COLO668 (cell line): Measurements from ENCODE around the gene NEO1.

ENCODE experiments used
- DNase-seq: peaks from one replicate; lab custom pipeline; 2025; ENCODE audit not compliant: unreplicated experiment; lab: John Stamatoyannopoulos, UW

Gene NEO1

GRCh38 chr15:73028031-73028430 is 24.2 kb upstream of the NEO1 start:
- no peak for DNase-seq

- no peak for DNase-seq
Measured at GRCh38 chr15:73028831-73029451, 23.3 kb upstream of the NEO1 start.

- DNase-seq = no peak
Measured at GRCh38 chr15:73030122-73030679, 22.1 kb upstream of the NEO1 start.

GRCh38 chr15:73031648-73032047 is 20.6 kb upstream of the NEO1 start:
- no peak for DNase-seq

GRCh38 chr15:73033611-73034010 is 18.7 kb upstream of the NEO1 start:
- no peak for DNase-seq

GRCh38 chr15:73034221-73034620 is 18.0 kb upstream of the NEO1 start:
- no peak for DNase-seq

GRCh38 chr15:73035221-73035620 is 17.0 kb upstream of the NEO1 start:
- DNase-seq = no peak

GRCh38 chr15:73038220-73038619 is 14.0 kb upstream of the NEO1 start:
- DNase-seq = no peak

- DNase-seq = no peak
Measured at GRCh38 chr15:73046073-73046472, 6.2 kb upstream of the NEO1 start.

- DNase-seq = no peak
Measured at GRCh38 chr15:73047882-73048281, 4.4 kb upstream of the NEO1 start.

GRCh38 chr15:73048624-73049295 is 3.5 kb upstream of the NEO1 start:
- no peak for DNase-seq

GRCh38 chr15:73049564-73050215 is 2.6 kb upstream of the NEO1 start:
- no peak for DNase-seq

GRCh38 chr15:73050561-73051295 is 1.5 kb upstream of the NEO1 start:
- DNase-seq = no peak

- DNase-seq = peak; percentile 50
Measured at GRCh38 chr15:73051391-73051806, 864 bp upstream of the NEO1 start.

GRCh38 chr15:73052653-73053397 is 562 bp downstream of the NEO1 start:
- DNase-seq = peak; percentile 74

- DNase-seq = no peak
Measured at GRCh38 chr15:73053398-73053723, 1.1 kb downstream of the NEO1 start.

GRCh38 chr15:73054417-73054953 is 2.2 kb downstream of the NEO1 start:
- no peak for DNase-seq

- no peak for DNase-seq
Measured at GRCh38 chr15:73056460-73056859, 4.2 kb downstream of the NEO1 start.

- no peak for DNase-seq
Measured at GRCh38 chr15:73058437-73058836, 6.2 kb downstream of the NEO1 start.

- DNase-seq = no peak
Measured at GRCh38 chr15:73065114-73065513, 12.9 kb downstream of the NEO1 start.

GRCh38 chr15:73069109-73069508 is 16.8 kb downstream of the NEO1 start:
- no peak for DNase-seq
